Measurements from ENCODE around the gene PSMB11.
A peak's percentile ranks its signal among the peaks of the same experiment; 100 is the strongest.

Gene PSMB11

GRCh38 chr14:23056956-23057756 is 15.1 kb downstream of the PSMB11 start, which contains the start of gene CDH24:
Gene CDH24, minus strand, starts transcription at chr14:23057520. Its CDS starts 1,787 bp downstream, at chr14:23055733.
- peak; percentile 95 for DNase-seq (ENCODE audit: low spot score)
- TF ChIP-seq CTCF (IDR thresholded peaks at IDR 0.05; ENCODE audit: extremely low read depth, missing control alignments): no peak

GRCh38 chr14:23057757-23058653 is 16.0 kb downstream of the PSMB11 start:
- peak; percentile 94 for TF ChIP-seq CTCF (IDR thresholded peaks at IDR 0.05; ENCODE audit: extremely low read depth, missing control alignments)
- DNase-seq (ENCODE audit: low spot score): peak; percentile 95

- TF ChIP-seq CTCF (IDR thresholded peaks at IDR 0.05; ENCODE audit: extremely low read depth, missing control alignments): no peak
- peak; percentile 47 for DNase-seq (ENCODE audit: low spot score)
Observed at GRCh38 chr14:23058654-23059504, 16.9 kb downstream of the PSMB11 start.

GRCh38 chr14:23060536-23061260 is 18.7 kb downstream of the PSMB11 start:
- TF ChIP-seq CTCF (IDR thresholded peaks at IDR 0.05; ENCODE audit: extremely low read depth, missing control alignments): no peak
- peak; percentile 4 for DNase-seq (ENCODE audit: low spot score)

GRCh38 chr14:23062002-23062401 is 20.0 kb downstream of the PSMB11 start:
- no peak for TF ChIP-seq CTCF (IDR thresholded peaks at IDR 0.05; ENCODE audit: extremely low read depth, missing control alignments)
- DNase-seq (ENCODE audit: low spot score): no peak

- no peak for DNase-seq (ENCODE audit: low spot score)
- no peak for TF ChIP-seq CTCF (IDR thresholded peaks at IDR 0.05; ENCODE audit: extremely low read depth, missing control alignments)
Observed at GRCh38 chr14:23063601-23064000, 21.6 kb downstream of the PSMB11 start.
